Spleen (tissue), 11 donors: ENCODE results near the gene BRINP1. TPM values are rescaled to one million over a fixed set of nuclear protein-coding genes. Genes with fewer than 3 reads are reported as not detected.

ENCODE experiments used
- DNase-seq: peaks from one replicate; pipeline ENCODE4 v3.0.0-alpha.2; 2020
- H3K27ac ChIP-seq, 8 donors: fragments of 200-600 bp; sonication (generic) in 7 of 8; 1 replicate in 4 of 8; 2 replicates in 4 of 8; pipeline versions ENCODE4 v1.5.0 to v1.8.0; 2016 to 2021; ENCODE audit warnings: inconsistent platforms in 4 of 8, mild to moderate bottlenecking in 4 of 8, moderate library complexity in 1 of 8
- H3K27me3 ChIP-seq, 7 donors: fragments of 200-600 bp; sonication (generic) in 6 of 7; replicated peaks in 1 of 7; 1 replicate in 4 of 7; 2 replicates in 3 of 7; pipeline versions ENCODE4 v1.5.0 to v1.8.0; 2016 to 2021; ENCODE audit warnings: inconsistent platforms in 3 of 7, mild to moderate bottlenecking in 1 of 7
- H3K36me3 ChIP-seq, 6 donors: fragments of 200-600 bp; sonication (generic) in 5 of 6; 1 replicate in 4 of 6; 2 replicates in 2 of 6; pipeline versions ENCODE4 v1.5.0 to v1.8.0; 2016 to 2021; ENCODE audit warnings: inconsistent platforms in 2 of 6
- H3K4me1 ChIP-seq, 6 donors: fragments of 200-600 bp; sonication (generic) in 5 of 6; 1 replicate in 3 of 6; 2 replicates in 3 of 6; pipeline versions ENCODE4 v1.5.0 to v1.8.0; 2016 to 2021; ENCODE audit warnings: inconsistent platforms in 3 of 6
- H3K4me3 ChIP-seq, 8 donors: fragments of 200-600 bp; sonication (generic) in 7 of 8; 1 replicate in 4 of 8; 2 replicates in 4 of 8; pipeline versions ENCODE4 v1.5.0 to v1.8.0; 2016 to 2021; ENCODE audit warnings: inconsistent platforms in 4 of 8, mild to moderate bottlenecking in 4 of 8, moderate library complexity in 2 of 8
- H3K9me3 ChIP-seq, 8 donors: fragments of 200-600 bp; sonication (generic) in 7 of 8; 1 replicate in 4 of 8; 2 replicates in 4 of 8; pipeline versions ENCODE4 v1.5.0 to v1.8.0; 2016 to 2021; ENCODE audit warnings: inconsistent platforms in 4 of 8
- CTCF ChIP-seq, 11 experiments: fragments of 200-600 bp in 7 of 11; fragments of 450-650 bp in 4 of 11; sonication (generic) in 4 of 11; IDR thresholded peaks in 8 of 11; conservative IDR thresholded peaks in 3 of 11; 1 replicate in 7 of 11; 2 replicates in 4 of 11; pipeline versions ENCODE4 v1.4.0 to v1.8.0; 2016 to 2021; ENCODE audit warnings: antibody characterized with exemption in 11 of 11, inconsistent platforms in 4 of 11, mild to moderate bottlenecking in 1 of 11
- POLR2A ChIP-seq, 3 donors: fragments of 450-650 bp; IDR thresholded peaks; one replicate each; pipeline ENCODE4 v1.5.1; 2017; ENCODE audit warnings: antibody characterized with exemption in 3 of 3, mild to moderate bottlenecking in 1 of 3
- POLR2AphosphoS5 ChIP-seq, 3 donors: sonication (generic); formaldehyde crosslinking; IDR thresholded peaks; one replicate each; pipeline ENCODE4 v1.5.1; 2017; ENCODE audit warnings: antibody characterized with exemption in 3 of 3
- WGBS, 5 donors: extraction: QIAGEN DNeasy Blood & Tissue Kit in 3 of 5; methylation state at CpG; one replicate each; pipeline versions ENCODE4 v1.1.5 to v1.1.7; 2013 to 2018; 5-methylcytosine and 5-hydroxymethylcytosine counted together
- intact Hi-C: fragments of 100-400 bp; cut with DNase I; formaldehyde crosslinking; loops from one replicate; pipeline ENCODE4 v1.15.0; 2023; ENCODE audit warnings: low total_unique reads
- polyA plus RNA-seq, 3 donors: library from polyadenylated mRNA; stranded (reverse); fragments of 200-250 nt; gene quantifications; one replicate each; pipeline ENCODE4 v1.2.1, GENCODE V29; 2013
- total RNA-seq, 7 donors: library from RNA; depleted of rRNA in 3 of 7; stranded (reverse); fragments of >200 nt in 3 of 7; fragmentation: NEBNext Ultra II Directional in 4 of 7; extraction: Animal tissue kit (Norgen Biotek cat#: 25700) in 4 of 7; gene quantifications; one replicate each; pipeline versions ENCODE4 v1.1.0 to v1.2.1, GENCODE V29; 2016 to 2021
- donor health status: healthy with polysubstance abuse.
- donor health status: DM: no; HTN: no; CAD: no; lungs with moderate emphysema.
- donor health status: DM: no; HTN: no; CAD: no.
- donor health status: Bipolar disorder and iron deficiency.
- donor health status: healthy.
- donor health status: DM: no; HTN: no; CAD: no.
- donor health status: DM: yes; HTN: yes; CAD: no.

The BRINP1 gene
- total and polyA plus RNA-seq, 10 donors = 0.05 to 1.2 (median 0.32) TPM; not detected in 1

GRCh38 chr9:119166096-119166495 is 203.1 kb downstream of the BRINP1 start:
- no peak overlapping the region for H3K27ac ChIP-seq
- no peaks in the 10 kb centered on the region for H3K36me3 ChIP-seq
- intact Hi-C loops = no loop called here
- H3K27me3 ChIP-seq = peaks cover 0 to 7% (median 0%) of the 10 kb centered on the region in 7 donors
- no peaks in the 10 kb centered on the region for H3K4me1 ChIP-seq
- DNase-seq = no peak
- H3K4me3 ChIP-seq = no peak overlapping the region
- peaks cover 0 to 18% (median 1%) of the 10 kb centered on the region in 8 donors for H3K9me3 ChIP-seq
- TF ChIP-seq POLR2AphosphoS5 (IDR thresholded peaks at IDR 0.05) = no peak
- TF ChIP-seq CTCF (IDR thresholded peaks at IDR 0.05 in 8 of 11, conservative IDR thresholded peaks at IDR 0.05 in 3 of 11) = no peak
- TF ChIP-seq POLR2A (IDR thresholded peaks at IDR 0.05) = no peak

GRCh38 chr9:119165131-119165530 is 204.1 kb downstream of the BRINP1 start:
- no peak for TF ChIP-seq CTCF (IDR thresholded peaks at IDR 0.05 in 8 of 11, conservative IDR thresholded peaks at IDR 0.05 in 3 of 11)
- TF ChIP-seq POLR2AphosphoS5 (IDR thresholded peaks at IDR 0.05) = no peak
- TF ChIP-seq POLR2A (IDR thresholded peaks at IDR 0.05) = no peak
- H3K27me3 ChIP-seq = peaks cover 0 to 7% (median 0%) of the 10 kb centered on the region in 7 donors
- no peak overlapping the region for H3K27ac ChIP-seq
- H3K36me3 ChIP-seq = no peaks in the 10 kb centered on the region
- intact Hi-C loops = no loop called here
- no peak for DNase-seq
- no peak overlapping the region for H3K4me3 ChIP-seq
- H3K9me3 ChIP-seq = peaks cover 0 to 18% (median 1%) of the 10 kb centered on the region in 8 donors
- no peaks in the 10 kb centered on the region for H3K4me1 ChIP-seq
- 68 to 85% (median 71%) methylated on average over 1 of the region's 1 CpG for WGBS, 5 donors

- Histone ChIP-seq H3K27ac (no peak overlapping the region), H3K27me3 (peaks cover 0 to 7% (median 0%) of the 10 kb centered on the region in 7 donors), H3K9me3 (peaks cover 0 to 18% (median 1%) of the 10 kb centered on the region in 8 donors), H3K4me1 (no peaks in the 10 kb centered on the region), H3K36me3 (no peaks in the 10 kb centered on the region), H3K4me3 (no peak overlapping the region)
- intact Hi-C loops = no loop called here
- no peak for DNase-seq
- TF ChIP-seq CTCF (IDR thresholded peaks at IDR 0.05 in 8 of 11, conservative IDR thresholded peaks at IDR 0.05 in 3 of 11) (no peak), POLR2AphosphoS5 (IDR thresholded peaks at IDR 0.05) (no peak), POLR2A (IDR thresholded peaks at IDR 0.05) (no peak)
These were observed 204.5 kb downstream of the BRINP1 start for GRCh38 chr9:119164716-119165115.

- intact Hi-C loops = no loop called here
- peak overlapping the region in 2 of 8 donors; percentile 17 for H3K27ac ChIP-seq
- TF ChIP-seq POLR2AphosphoS5 (IDR thresholded peaks at IDR 0.05) = no peak
- no peak for TF ChIP-seq CTCF (IDR thresholded peaks at IDR 0.05 in 8 of 11, conservative IDR thresholded peaks at IDR 0.05 in 3 of 11)
- TF ChIP-seq POLR2A (IDR thresholded peaks at IDR 0.05) = no peak
- no peak for DNase-seq
- H3K27me3 ChIP-seq = no peaks in the 10 kb centered on the region
- no peaks in the 10 kb centered on the region for H3K36me3 ChIP-seq
- H3K9me3 ChIP-seq = peaks cover 0 to 2% (median 0%) of the 10 kb centered on the region in 8 donors
- H3K4me3 ChIP-seq = no peak overlapping the region
- H3K4me1 ChIP-seq = no peaks in the 10 kb centered on the region
These were observed 208.7 kb downstream of the BRINP1 start for GRCh38 chr9:119160551-119160950.
